GM12874 (cell line): ENCODE results near the gene CSE1L.

Source experiments
- CTCF ChIP-seq: IDR thresholded peaks from 2 replicates; pipeline ENCODE4 v1.5.1; 2011; ENCODE audit warnings: low read depth, mild to moderate bottlenecking, control low read depth, low read length, moderate library complexity; ENCODE audit not compliant: insufficient read depth

Gene CSE1L

GRCh38 chr20:49028684-49029083, 17.4 kb upstream of the CSE1L start:
- TF ChIP-seq CTCF = peak; percentile 19; the same call in 1 of the 2 replicates

GRCh38 chr20:49029203-49029602, 16.9 kb upstream of the CSE1L start:
- TF ChIP-seq CTCF = no peak

GRCh38 chr20:49030954-49031619, 15.0 kb upstream of the CSE1L start:
- TF ChIP-seq CTCF = no peak

GRCh38 chr20:49032455-49032854, 13.7 kb upstream of the CSE1L start:
- TF ChIP-seq CTCF = no peak

- TF ChIP-seq CTCF = no peak
These were observed 11.9 kb upstream of the CSE1L start for GRCh38 chr20:49034070-49034732.

GRCh38 chr20:49037962-49038387, 8.1 kb upstream of the CSE1L start:
- no peak for TF ChIP-seq CTCF

GRCh38 chr20:49039854-49040253, 6.3 kb upstream of the CSE1L start:
- TF ChIP-seq CTCF = no peak
